ENCODE measurements around the gene METTL6. TPM values are rescaled to one million over a fixed set of nuclear protein-coding genes. Genes with fewer than 3 reads are reported as not detected.

METTL6 gene
- total and polyA plus RNA-seq, 2 donors (not counting 1 experiment from before 2014, with no cell fraction given): 7.6 to 23.9 TPM

DNA sequence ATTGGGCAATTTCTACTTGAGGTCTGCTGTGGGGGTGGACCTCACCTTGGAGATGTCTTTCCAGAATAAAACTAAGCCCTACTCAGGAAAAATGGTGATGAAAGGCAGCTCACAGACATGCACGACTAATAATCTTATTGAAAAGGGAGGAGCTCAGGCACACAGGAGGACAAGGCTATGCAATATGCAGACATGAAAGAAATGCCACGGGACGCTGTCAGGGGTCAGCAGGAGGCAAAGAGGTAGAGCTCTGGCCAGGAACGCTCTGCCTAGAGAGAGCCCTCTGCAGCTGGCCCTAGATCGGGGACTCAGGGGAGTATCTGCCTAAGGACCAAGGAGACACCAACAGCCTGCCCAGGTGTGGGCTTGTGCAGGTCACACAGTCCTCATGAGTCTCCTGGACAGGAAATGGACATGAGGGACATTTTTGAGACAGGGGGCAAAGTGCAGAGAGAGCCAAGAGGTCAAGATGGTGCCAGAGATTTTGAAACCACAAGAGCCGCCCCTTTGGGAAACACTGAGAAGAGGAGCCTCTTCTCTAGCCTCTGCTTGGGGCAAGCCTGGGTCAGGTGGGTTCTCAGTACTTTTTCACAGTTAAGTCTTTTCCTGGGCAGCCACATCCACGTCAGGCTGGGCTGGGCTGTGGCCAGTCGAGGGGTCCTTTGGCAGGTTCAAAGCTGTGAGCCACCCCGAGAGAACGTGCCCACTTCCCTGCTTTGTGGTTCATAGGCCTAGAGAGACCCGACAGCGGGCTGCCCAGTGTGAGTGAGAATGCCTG, 23.3 kb upstream of the METTL6 start:
- CTCF ChIA-PET: no interaction called here
- H3K27ac ChIP-seq (ENCODE audit: low read length in 2 of 2): no peak overlapping the region
- H3K27me3 Mint-ChIP-seq: no peaks in the 10 kb centered on the region

DNA sequence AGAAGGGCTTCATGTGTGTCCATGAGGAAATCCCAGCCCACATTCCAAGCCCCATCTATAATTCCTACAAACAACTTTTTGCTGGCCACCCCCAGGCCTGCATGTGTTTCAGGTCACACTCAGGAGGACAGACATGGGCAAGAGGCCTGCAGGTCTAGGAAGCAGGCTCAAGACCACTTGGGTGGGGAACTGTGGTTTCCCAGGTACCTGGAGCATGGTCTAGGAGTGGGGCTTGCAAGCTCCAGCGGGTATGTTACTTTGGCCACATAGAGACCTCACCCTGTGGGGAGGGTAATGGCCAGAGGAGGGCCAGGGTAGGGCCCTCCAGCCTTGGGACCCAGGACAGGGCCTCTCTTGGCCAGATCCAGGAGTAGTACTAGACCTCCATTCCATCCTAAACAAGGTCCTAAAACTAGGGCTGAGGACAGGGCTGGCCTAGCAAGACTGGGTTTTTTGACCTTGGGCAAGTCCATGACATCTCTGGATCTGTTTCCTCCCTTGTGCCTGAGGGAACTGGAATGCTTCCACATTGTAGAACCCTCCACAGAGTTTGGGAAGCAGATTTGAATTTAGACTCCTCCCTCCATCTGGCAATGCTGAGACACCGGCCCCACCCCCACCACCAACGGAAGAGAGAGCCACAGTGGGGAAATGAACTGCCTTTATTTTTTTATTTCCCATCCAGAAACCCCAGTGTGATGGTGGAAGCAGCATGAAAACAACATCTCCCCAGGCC, 22.3 kb upstream of the METTL6 start:
- Histone ChIP-seq H3K4me3 (ENCODE audit: control extremely low read depth in 1 of 5, extremely low read depth in 1 of 5, insufficient read depth in 1 of 5, low read depth in 2 of 5, low read length in 4 of 5) (no peak overlapping the region), H3K9ac (ENCODE audit: low read length) (no peak overlapping the region), H3K4me1 (ENCODE audit: control insufficient read depth in 2 of 2, insufficient read depth in 2 of 2, low read length in 2 of 2) (no peaks in the 10 kb centered on the region), H3K27ac (ENCODE audit: low read length in 2 of 2) (no peak overlapping the region), H3K9me3 (ENCODE audit: control extremely low read depth in 1 of 3, control insufficient read depth in 2 of 3, insufficient read depth in 1 of 3, low read length in 2 of 3) (no peaks in the 10 kb centered on the region), H3K4me2 (replicated peaks; ENCODE audit: low read depth, low read length, poor library complexity, severe bottlenecking) (no peak overlapping the region), H2AFZ (ENCODE audit: insufficient read depth, low read depth, low read length, poor library complexity, severe bottlenecking) (no peak overlapping the region), H3K79me2 (ENCODE audit: control insufficient read depth, insufficient read depth, low read length) (no peaks in the 10 kb centered on the region), H3K27me3 (replicated peaks in 1 of 4; ENCODE audit: control extremely low read depth in 1 of 4, control insufficient read depth in 3 of 4, insufficient read depth in 4 of 4, low read length in 3 of 4) (no peaks in the 10 kb centered on the region), H3K36me3 (replicated peaks in 1 of 2; ENCODE audit: control extremely low read depth in 1 of 2, control insufficient read depth in 1 of 2, extremely low read depth in 1 of 2, insufficient read depth in 2 of 2, low read length in 1 of 2) (no peaks in the 10 kb centered on the region), H4K20me1 (ENCODE audit: control insufficient read depth, insufficient read depth, low read length, poor library complexity, severe bottlenecking) (no peaks in the 10 kb centered on the region)
- TF ChIP-seq, protein P1, sequence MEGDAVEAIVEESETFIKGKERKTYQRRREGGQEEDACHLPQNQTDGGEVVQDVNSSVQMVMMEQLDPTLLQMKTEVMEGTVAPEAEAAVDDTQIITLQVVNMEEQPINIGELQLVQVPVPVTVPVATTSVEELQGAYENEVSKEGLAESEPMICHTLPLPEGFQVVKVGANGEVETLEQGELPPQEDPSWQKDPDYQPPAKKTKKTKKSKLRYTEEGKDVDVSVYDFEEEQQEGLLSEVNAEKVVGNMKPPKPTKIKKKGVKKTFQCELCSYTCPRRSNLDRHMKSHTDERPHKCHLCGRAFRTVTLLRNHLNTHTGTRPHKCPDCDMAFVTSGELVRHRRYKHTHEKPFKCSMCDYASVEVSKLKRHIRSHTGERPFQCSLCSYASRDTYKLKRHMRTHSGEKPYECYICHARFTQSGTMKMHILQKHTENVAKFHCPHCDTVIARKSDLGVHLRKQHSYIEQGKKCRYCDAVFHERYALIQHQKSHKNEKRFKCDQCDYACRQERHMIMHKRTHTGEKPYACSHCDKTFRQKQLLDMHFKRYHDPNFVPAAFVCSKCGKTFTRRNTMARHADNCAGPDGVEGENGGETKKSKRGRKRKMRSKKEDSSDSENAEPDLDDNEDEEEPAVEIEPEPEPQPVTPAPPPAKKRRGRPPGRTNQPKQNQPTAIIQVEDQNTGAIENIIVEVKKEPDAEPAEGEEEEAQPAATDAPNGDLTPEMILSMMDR (IDR thresholded peaks at IDR 0.05): no peak
- no peak for TF ChIP-seq EZH2 (IDR thresholded peaks at IDR 0.05; ENCODE audit: borderline replicate concordance, insufficient read depth, low read depth, low read length, poor library complexity, severe bottlenecking)
- ChIA-PET POLR2A (no interaction called here), CTCF (no interaction called here)
- Mint-ChIP-seq H3K9me3 (ENCODE audit: insufficient read depth) (no peaks in the 10 kb centered on the region), H3K4me1 (no peaks in the 10 kb centered on the region), H3K27me3 (no peaks in the 10 kb centered on the region), H3K27ac (no peak overlapping the region), H3K4me3 (no peak overlapping the region)
- DNase-seq (no peak), ATAC-seq (ENCODE audit: low read depth) (no peak)
- 87% methylated on average over 3 of the region's 3 CpGs for WGBS (ENCODE audit: insufficient coverage)
- intact Hi-C loops (cut with micrococcal nuclease): loop anchor here (10.0 kb wide), 1 partner anchor 95 kb away; no protein-coding TSS in a partner anchor

More for the DNA sequence above, 23.3 kb upstream of the METTL6 start:
- Histone ChIP-seq H3K9ac (ENCODE audit: low read length) (no peak overlapping the region), H3K79me2 (ENCODE audit: control insufficient read depth, insufficient read depth, low read length) (no peaks in the 10 kb centered on the region), H3K4me1 (ENCODE audit: control insufficient read depth in 2 of 2, insufficient read depth in 2 of 2, low read length in 2 of 2) (no peaks in the 10 kb centered on the region), H2AFZ (ENCODE audit: insufficient read depth, low read depth, low read length, poor library complexity, severe bottlenecking) (no peak overlapping the region), H3K4me3 (ENCODE audit: control extremely low read depth in 1 of 5, extremely low read depth in 1 of 5, insufficient read depth in 1 of 5, low read depth in 2 of 5, low read length in 4 of 5) (no peak overlapping the region), H4K20me1 (ENCODE audit: control insufficient read depth, insufficient read depth, low read length, poor library complexity, severe bottlenecking) (no peaks in the 10 kb centered on the region), H3K4me2 (replicated peaks; ENCODE audit: low read depth, low read length, poor library complexity, severe bottlenecking) (no peak overlapping the region), H3K27me3 (replicated peaks in 1 of 4; ENCODE audit: control extremely low read depth in 1 of 4, control insufficient read depth in 3 of 4, insufficient read depth in 4 of 4, low read length in 3 of 4) (no peaks in the 10 kb centered on the region), H3K36me3 (replicated peaks in 1 of 2; ENCODE audit: control extremely low read depth in 1 of 2, control insufficient read depth in 1 of 2, extremely low read depth in 1 of 2, insufficient read depth in 2 of 2, low read length in 1 of 2) (no peaks in the 10 kb centered on the region), H3K9me3 (ENCODE audit: control extremely low read depth in 1 of 3, control insufficient read depth in 2 of 3, insufficient read depth in 1 of 3, low read length in 2 of 3) (no peaks in the 10 kb centered on the region)
- Mint-ChIP-seq H3K4me1 (no peaks in the 10 kb centered on the region), H3K4me3 (no peak overlapping the region), H3K9me3 (ENCODE audit: insufficient read depth) (no peaks in the 10 kb centered on the region), H3K27ac (no peak overlapping the region)
- WGBS (ENCODE audit: insufficient coverage): 89% methylated on average over 12 of the region's 12 CpGs
- ATAC-seq (ENCODE audit: low read depth): no peak
- POLR2A ChIA-PET: no interaction called here
- DNase-seq: no peak
- intact Hi-C loops (cut with micrococcal nuclease): no loop called here
- TF ChIP-seq, protein P1 (IDR thresholded peaks at IDR 0.05): no peak

Measured in B cell (primary cell).